NCI-H1930 (cell line): ENCODE data around the gene AMT.
A peak's percentile ranks its signal among the peaks of the same experiment; 100 is the strongest.
"Not testable (repeated sequence)": the region's sequence is repeated elsewhere in the genome, so short reads cannot be mapped to it uniquely, and the experiment has no call there.

Source experiments
- DNase-seq, 2 experiments: peaks; one replicate each; lab custom pipeline; 2025; lab: John Stamatoyannopoulos, UW

The AMT gene

GRCh38 chr3:49421890-49422378 lies 339 bp downstream of the AMT start:
- no peak for DNase-seq

GRCh38 chr3:49417516-49418120 lies 4.7 kb downstream of the AMT start:
- no peak for DNase-seq

GRCh38 chr3:49416867-49417266 lies 5.4 kb downstream of the AMT start:
- no peak for DNase-seq

- no peak for DNase-seq
Measured at GRCh38 chr3:49415931-49416601, 6.2 kb downstream of the AMT start.

DNA sequence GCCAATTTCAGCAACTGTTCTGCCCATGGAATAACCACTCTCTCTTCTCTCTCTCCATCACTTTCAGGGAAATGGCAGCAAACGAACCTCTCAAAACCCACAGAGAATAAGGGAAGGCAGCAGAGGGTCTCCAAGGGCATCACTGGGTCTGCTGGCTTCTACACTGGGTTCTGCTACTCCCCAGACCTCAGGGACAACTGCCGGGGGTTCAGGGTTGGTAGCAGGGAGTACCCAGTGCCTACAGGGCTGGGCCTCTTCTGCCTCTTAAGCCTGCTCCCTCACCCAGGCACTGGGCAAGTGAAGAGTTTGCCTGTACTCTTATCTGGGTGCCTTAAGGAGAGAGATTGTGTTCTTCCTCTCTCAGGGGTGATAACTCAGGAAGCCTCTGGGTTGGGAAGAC lies 7.5 kb downstream of the AMT start:
- no peak for DNase-seq

DNA sequence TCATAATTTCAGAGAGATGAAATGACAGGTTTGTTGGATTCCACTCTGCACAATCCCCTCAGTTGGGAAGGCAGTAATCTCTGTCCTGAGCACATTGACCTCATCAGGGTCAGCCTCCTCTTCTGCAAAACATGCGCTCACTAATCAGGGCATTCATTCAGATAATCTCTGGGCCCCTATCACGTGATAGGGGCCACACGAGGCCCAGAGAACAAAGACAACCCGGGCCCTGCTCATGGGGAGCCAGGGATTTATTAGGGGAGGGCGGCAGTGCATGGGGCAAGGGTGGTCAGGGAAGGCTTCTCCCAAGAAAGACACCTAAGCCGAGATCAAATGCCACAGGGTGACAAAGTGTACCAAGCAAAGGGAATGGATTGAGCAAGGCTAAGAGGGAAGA lies 8.9 kb downstream of the AMT start:
- no peak for DNase-seq

- no peak for DNase-seq
Measured at GRCh38 chr3:49412632-49413337, 9.5 kb downstream of the AMT start.

DNA sequence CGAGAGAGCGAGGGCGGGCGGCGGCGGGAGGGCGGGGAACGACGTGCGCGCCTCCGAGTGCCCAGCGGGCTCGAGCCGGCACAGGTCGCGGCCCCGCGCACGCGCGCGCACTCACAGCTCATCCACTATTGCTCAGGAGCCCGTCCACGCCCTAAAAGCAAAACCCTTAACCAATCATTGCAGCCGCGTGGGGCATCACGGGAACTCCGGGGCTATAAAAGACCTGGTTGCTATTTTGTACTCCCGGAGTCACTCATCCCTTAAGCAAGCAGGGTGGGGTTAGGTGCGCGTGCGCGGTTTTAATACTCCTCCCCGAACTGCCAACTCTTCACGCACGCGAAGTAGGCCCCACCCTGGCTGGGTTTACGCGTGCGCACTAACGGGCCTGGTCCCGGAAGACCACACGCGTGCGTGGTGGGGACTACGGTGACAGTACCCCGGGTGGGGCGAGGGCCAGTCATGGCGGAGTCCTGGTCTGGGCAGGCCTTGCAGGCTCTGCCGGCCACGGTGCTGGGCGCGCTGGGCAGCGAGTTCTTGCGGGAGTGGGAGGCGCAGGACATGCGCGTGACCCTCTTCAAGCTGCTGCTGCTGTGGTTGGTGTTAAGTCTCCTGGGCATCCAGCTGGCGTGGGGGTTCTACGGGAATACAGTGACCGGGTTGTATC lies 10.2 kb downstream of the AMT start, which contains the start of the genes RHOA and TCTA:
Gene RHOA (minus strand): TSS at position 9 of the 664 bp plus-strand sequence. CDS start 36,387 bp downstream, outside the sequence.
Gene TCTA (plus strand): TSS at position 456 of the 664 bp plus-strand sequence. CDS start 4 bp downstream, at position 460.
- DNase-seq: peak; percentile 96 to 97

DNA sequence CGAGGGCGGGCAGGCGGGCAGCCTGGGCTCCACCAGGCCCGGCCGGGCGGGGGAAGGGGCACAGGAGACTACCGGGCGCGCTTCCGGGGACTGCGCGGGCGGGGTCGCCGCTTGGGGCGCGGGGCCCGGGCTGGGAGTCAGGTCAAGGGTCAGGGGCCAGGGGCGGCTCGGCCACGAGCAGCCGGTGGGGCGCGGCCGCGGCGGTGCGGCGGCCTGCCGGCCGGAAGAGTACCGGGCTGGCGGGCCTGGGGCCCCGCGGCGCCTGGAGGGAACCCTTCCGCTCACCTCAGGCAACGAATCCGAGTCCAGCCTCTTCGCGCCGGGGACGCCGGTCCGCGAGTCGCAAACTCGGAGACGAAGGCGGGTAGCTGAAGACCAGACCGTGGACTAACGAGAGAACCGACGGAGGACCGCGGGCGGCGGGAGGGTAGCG lies 10.7 kb downstream of the AMT start:
- DNase-seq: peak in 1 of 2 experiments; percentile 43

GRCh38 chr3:49410846-49411534 lies 11.3 kb downstream of the AMT start:
- no peak for DNase-seq

- DNase-seq: no peak
Measured at GRCh38 chr3:49410066-49410845, 12.0 kb downstream of the AMT start.

DNA sequence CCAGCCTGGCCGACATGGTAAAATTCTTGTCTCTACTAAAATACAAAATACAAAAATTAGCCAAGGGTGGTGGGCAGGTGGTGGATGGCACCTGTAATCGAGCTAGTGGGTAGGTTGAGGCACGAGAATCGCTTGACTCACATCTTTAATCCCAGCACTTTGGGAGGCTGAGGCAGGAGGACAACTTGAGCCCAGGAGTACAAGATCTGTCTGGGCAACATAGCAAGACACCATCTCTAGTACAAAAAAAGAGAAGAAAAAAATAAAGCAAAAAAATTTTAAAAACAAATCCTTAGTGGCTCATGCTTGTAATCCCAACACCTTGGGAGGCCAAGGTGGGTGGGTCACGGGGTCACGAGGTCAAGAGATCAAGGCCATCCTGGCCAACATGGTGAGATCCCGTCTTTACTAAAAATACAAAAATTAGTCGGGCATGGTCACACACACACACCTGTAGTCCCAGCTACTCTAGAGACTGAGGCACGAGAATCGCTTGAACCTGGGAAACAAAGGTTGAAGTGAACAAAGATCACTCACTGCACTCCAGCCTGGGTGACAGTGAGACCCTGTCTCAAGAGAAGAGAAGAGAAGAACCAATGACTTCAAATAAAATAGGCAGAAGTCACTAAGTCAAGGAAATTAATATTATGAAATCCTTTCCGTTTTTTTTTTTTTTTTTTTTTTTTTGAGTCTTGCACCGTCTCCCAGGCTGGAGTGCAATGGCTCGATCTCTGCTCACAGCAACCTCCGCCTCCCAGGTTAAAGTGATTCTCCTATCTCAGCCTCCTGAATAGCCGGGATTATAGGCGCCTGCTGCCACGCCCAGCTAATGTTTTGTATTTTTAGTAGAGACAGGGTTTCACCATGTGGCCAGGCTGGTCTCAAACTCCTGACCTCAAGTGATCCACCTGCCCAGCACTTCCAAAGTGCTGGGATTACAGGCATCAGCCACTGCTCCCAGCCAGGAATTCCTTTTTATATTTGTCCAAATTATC lies 15.4 kb downstream of the AMT start:
- DNase-seq: no peak

- not testable (repeated sequence) for DNase-seq
Measured at GRCh38 chr3:49405570-49405969, 16.7 kb downstream of the AMT start.

- no peak for DNase-seq
Measured at GRCh38 chr3:49403891-49404290, 18.4 kb downstream of the AMT start.

DNA sequence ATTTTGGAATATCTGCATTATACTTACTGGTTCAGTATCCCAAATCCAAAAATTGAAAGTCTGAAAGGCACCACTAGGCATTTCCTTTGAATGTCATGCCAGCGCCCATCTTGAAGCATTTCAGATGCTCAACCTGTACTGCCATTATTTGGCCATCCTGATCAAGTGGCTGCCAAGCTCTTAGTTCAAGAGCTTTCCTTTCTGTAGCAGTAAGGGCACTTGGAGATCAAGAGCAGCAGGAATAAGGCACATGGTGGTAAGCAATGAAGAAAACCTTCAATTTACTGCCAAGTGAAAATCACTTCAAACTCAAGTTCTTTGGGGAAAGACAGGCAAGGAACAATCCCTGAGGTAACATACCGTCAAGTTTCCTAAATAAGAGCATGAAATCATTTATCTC lies 20.5 kb downstream of the AMT start:
- DNase-seq: no peak

DNA sequence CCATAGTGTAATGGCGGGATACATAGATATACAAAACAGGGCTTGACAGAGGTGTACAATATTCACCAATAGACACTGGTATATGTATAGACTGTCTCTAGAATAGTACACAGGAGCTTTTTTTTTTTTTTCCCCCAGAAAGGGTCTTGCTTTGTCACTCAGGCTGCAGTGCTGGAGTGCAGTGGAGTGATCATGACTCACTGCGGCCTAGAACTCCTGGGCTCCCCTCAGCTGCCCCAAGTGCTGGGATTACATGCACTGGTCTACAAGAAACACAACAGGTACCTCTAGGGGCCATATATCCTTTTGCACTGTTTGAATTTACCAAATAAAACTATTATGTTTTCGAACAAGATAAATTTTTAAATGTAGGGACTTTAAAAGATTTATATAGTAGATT lies 22.8 kb downstream of the AMT start:
- DNase-seq: no peak

GRCh38 chr3:49397470-49397869 lies 24.8 kb downstream of the AMT start:
- no peak for DNase-seq

GRCh38 chr3:49391310-49391709 lies 31.0 kb downstream of the AMT start:
- not testable (repeated sequence) for DNase-seq

DNA sequence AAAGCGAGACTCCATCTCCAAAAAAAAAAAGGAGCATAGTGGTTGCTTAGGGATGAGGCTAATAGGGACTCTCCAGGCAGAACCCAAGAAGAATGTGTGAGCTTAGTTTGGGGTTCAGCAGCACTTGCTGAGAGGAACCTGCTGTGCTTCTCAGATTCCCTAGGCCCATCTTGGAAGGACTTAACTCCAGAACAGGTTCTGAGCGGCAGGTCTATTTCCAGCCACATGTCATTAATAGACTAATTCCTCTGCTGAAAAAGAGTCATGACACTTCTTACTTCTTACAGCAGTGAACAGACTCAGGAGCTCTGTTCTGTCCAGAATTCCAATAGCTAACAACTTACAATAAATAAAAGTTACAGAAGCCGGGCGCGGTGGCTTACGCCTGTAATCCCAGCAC lies 33.0 kb downstream of the AMT start:
- no peak for DNase-seq
